Ascending aorta (tissue), 2 donors: Measurements from ENCODE around the gene C15orf40. TPM values are rescaled to one million over a fixed set of nuclear protein-coding genes. Genes with fewer than 3 reads are reported as not detected.
A peak's percentile ranks its signal among the peaks of the same experiment; 100 is the strongest.

Source experiments
- DNase-seq, 2 donors: peaks; one replicate each; pipeline ENCODE4 v3.0.0-alpha.2; 2019; ENCODE audit warnings: low spot score in 2 of 2
- H3K27ac ChIP-seq, 2 donors: fragments of 200-600 bp; sonication (generic); one replicate each; pipeline ENCODE4 v1.5.1; 2016 to 2017; ENCODE audit warnings: mild to moderate bottlenecking in 1 of 2
- H3K27me3 ChIP-seq: fragments of 200-600 bp; sonication (generic); one replicate; pipeline ENCODE4 v1.5.1; 2017
- H3K36me3 ChIP-seq, 2 donors: fragments of 200-600 bp; sonication (generic); one replicate each; pipeline ENCODE4 v1.5.1; 2016
- H3K4me1 ChIP-seq, 2 donors: fragments of 200-600 bp; sonication (generic); one replicate each; pipeline ENCODE4 v1.5.1; 2016 to 2017; ENCODE audit warnings: mild to moderate bottlenecking in 1 of 2
- H3K4me3 ChIP-seq, 2 donors: fragments of 200-600 bp; sonication (generic); one replicate each; pipeline ENCODE4 v1.5.1; 2016 to 2017; ENCODE audit warnings: mild to moderate bottlenecking in 1 of 2
- H3K9me3 ChIP-seq, 2 donors: fragments of 200-600 bp; sonication (generic); one replicate each; pipeline ENCODE4 v1.5.1; 2016
- CTCF ChIP-seq, 3 experiments: fragments of 200-600 bp in 2 of 3; fragments of 450-650 bp in 1 of 3; sonication (generic) in 2 of 3; IDR thresholded peaks; one replicate each; pipeline ENCODE4 v1.5.1; 2016 to 2019; ENCODE audit warnings: antibody characterized with exemption in 3 of 3, mild to moderate bottlenecking in 1 of 3, moderate library complexity in 1 of 3
- intact Hi-C: fragments of 100-400 bp; cut with DNase I; formaldehyde crosslinking; loops from one replicate; pipeline ENCODE4 v1.15.1; 2023
- total RNA-seq: library from RNA; depleted of rRNA; stranded (reverse); fragments of >200 nt; gene quantifications from one replicate; pipeline ENCODE4 v1.1.0, GENCODE V29; 2016

Gene C15orf40
- total RNA-seq, 1 donor from 2014 or later = 1.3 TPM

GRCh38 chr15:82952158-82953081 is 59.0 kb downstream of the C15orf40 start, which contains the start of gene HOMER2:
Gene HOMER2, minus strand, starts transcription at chr15:82952720. Its CDS starts 185 bp downstream, at chr15:82952535.
- H3K36me3 ChIP-seq = no peaks in the 10 kb centered on the region
- H3K27me3 ChIP-seq = no peaks in the 10 kb centered on the region
- H3K4me3 ChIP-seq = peak within 1 kb of the TSS; percentile 64 to 68
- peaks cover 0 to 3% of the 10 kb centered on the region in 2 donors for H3K4me1 ChIP-seq
- no peaks in the 10 kb centered on the region for H3K9me3 ChIP-seq
- DNase-seq = no peak
- no peak within 1 kb of the TSS for H3K27ac ChIP-seq
- no peak for TF ChIP-seq CTCF (IDR thresholded peaks at IDR 0.05)
- intact Hi-C loops = no loop called here

GRCh38 chr15:82951472-82952157 is 59.8 kb downstream of the C15orf40 start:
- intact Hi-C loops = no loop called here
- H3K4me3 ChIP-seq = peak overlapping the region; percentile 64 to 68
- H3K27ac ChIP-seq = no peak overlapping the region
- peaks cover 0 to 3% of the 10 kb centered on the region in 2 donors for H3K4me1 ChIP-seq
- no peak for DNase-seq
- H3K36me3 ChIP-seq = no peaks in the 10 kb centered on the region
- no peak for TF ChIP-seq CTCF (IDR thresholded peaks at IDR 0.05)
- no peaks in the 10 kb centered on the region for H3K9me3 ChIP-seq
- no peaks in the 10 kb centered on the region for H3K27me3 ChIP-seq

GRCh38 chr15:82950746-82951370 is 60.6 kb downstream of the C15orf40 start:
- H3K4me3 ChIP-seq = no peak overlapping the region

GRCh38 chr15:82950295-82950694 is 61.1 kb downstream of the C15orf40 start:
- no peak overlapping the region for H3K27ac ChIP-seq
- no peaks in the 10 kb centered on the region for H3K27me3 ChIP-seq
- H3K4me3 ChIP-seq = no peak overlapping the region
- no peak for DNase-seq
- H3K9me3 ChIP-seq = no peaks in the 10 kb centered on the region
- H3K4me1 ChIP-seq = peaks cover 0 to 3% of the 10 kb centered on the region in 2 donors
- intact Hi-C loops = no loop called here
- H3K36me3 ChIP-seq = no peaks in the 10 kb centered on the region
- no peak for TF ChIP-seq CTCF (IDR thresholded peaks at IDR 0.05)

More at GRCh38 chr15:82950746-82951370, 60.6 kb downstream of the C15orf40 start:
- no peak overlapping the region for H3K27ac ChIP-seq
- H3K27me3 ChIP-seq = no peaks in the 10 kb centered on the region
- no peaks in the 10 kb centered on the region for H3K9me3 ChIP-seq
- TF ChIP-seq CTCF (IDR thresholded peaks at IDR 0.05) = no peak
- intact Hi-C loops = no loop called here
- DNase-seq = no peak
- no peaks in the 10 kb centered on the region for H3K36me3 ChIP-seq
- H3K4me1 ChIP-seq = peaks cover 0 to 3% of the 10 kb centered on the region in 2 donors

GRCh38 chr15:82946155-82946701 is 65.2 kb downstream of the C15orf40 start:
- intact Hi-C loops = no loop called here
- Histone ChIP-seq H3K4me3 (no peak overlapping the region), H3K27me3 (no peaks in the 10 kb centered on the region), H3K9me3 (no peaks in the 10 kb centered on the region), H3K36me3 (no peaks in the 10 kb centered on the region), H3K4me1 (no peaks in the 10 kb centered on the region), H3K27ac (no peak overlapping the region)
- no peak for TF ChIP-seq CTCF (IDR thresholded peaks at IDR 0.05)
- DNase-seq = no peak
